SK-N-SH (cell line): ENCODE results near the gene SNTG2. TPM values are rescaled to one million over a fixed set of nuclear protein-coding genes. Genes with fewer than 3 reads are reported as not detected.

ENCODE experiments used
- CTCF ChIA-PET: fragments of 300-600, 350-600 bp; formaldehyde crosslinking; extraction: SDS; loops from one replicate; lab custom pipeline; 2021; lab: Yijun Ruan, JAX
- POLR2A ChIA-PET: fragments of 350-600 bp; sonication (Branson Sonifier 250); formaldehyde crosslinking; extraction: SDS; loops from one replicate; lab custom pipeline; 2020; ENCODE audit warnings: antibody characterized with exemption, inconsistent platforms; lab: Yijun Ruan, JAX
- DNase-seq: peaks from one replicate; pipeline ENCODE4 v3.0.0; 2012
- H2AFZ ChIP-seq: fragments of 200-600 bp; sonication (generic); 2 replicates; pipeline ENCODE4 v1.8.1; 2016; ENCODE audit warnings: antibody characterized with exemption, mild to moderate bottlenecking, low read depth
- H3F3A ChIP-seq: fragments of 200-600 bp; sonication (generic); replicated peaks from 2 replicates; pipeline ENCODE3; 2016; ENCODE audit warnings: antibody characterized with exemption, mild to moderate bottlenecking; ENCODE audit not compliant: insufficient read depth
- H3K27ac ChIP-seq, 2 experiments: fragments of 200-500 bp in 1 of 2; fragments of 200-600 bp in 1 of 2; sonication (Bioruptor generic) in 1 of 2; sonication (generic), shearing (Covaris generic) in 1 of 2; 2 replicates each; pipeline versions ENCODE4 v1.5.1 to v1.6.1; 2014 to 2016; ENCODE audit warnings: low read depth in 2 of 2, inconsistent platforms in 1 of 2, low read length in 1 of 2, mild to moderate bottlenecking in 1 of 2, mixed read lengths in 1 of 2
- H3K27me3 ChIP-seq: fragments of 200-600 bp; sonication (generic), shearing (Covaris generic); 2 replicates; pipeline ENCODE4 v1.6.1; 2016; ENCODE audit warnings: mixed run types; ENCODE audit not compliant: insufficient read depth
- H3K36me3 ChIP-seq, 2 experiments: fragments of 200-500 bp in 1 of 2; fragments of 200-600 bp in 1 of 2; sonication (Bioruptor generic) in 1 of 2; sonication (generic) in 1 of 2; replicated peaks in 1 of 2; 2 replicates each; pipeline versions ENCODE3 to v1.5.1; 2014 to 2016; ENCODE audit warnings: low read length in 1 of 2, mild to moderate bottlenecking in 1 of 2; ENCODE audit not compliant: insufficient read depth in 2 of 2, control insufficient read depth in 1 of 2
- H3K4me1 ChIP-seq, 2 experiments: fragments of 200-500 bp in 1 of 2; fragments of 200-600 bp in 1 of 2; sonication (Bioruptor generic) in 1 of 2; sonication (generic), shearing (Covaris generic) in 1 of 2; 2 replicates each; pipeline versions ENCODE4 v1.5.1 to v1.6.1; 2014 to 2016; ENCODE audit warnings: low read depth in 1 of 2, low read length in 1 of 2, mixed run types in 1 of 2; ENCODE audit not compliant: insufficient read depth in 2 of 2, control insufficient read depth in 1 of 2
- H3K4me2 ChIP-seq: fragments of 200-600 bp; sonication (generic), shearing (Covaris generic); 2 replicates; pipeline ENCODE4 v1.6.1; 2017; ENCODE audit warnings: mixed run types
- H3K4me3 ChIP-seq, 2 experiments: fragments of 200-500 bp in 1 of 2; fragments of 200-600 bp in 1 of 2; sonication (Bioruptor generic) in 1 of 2; sonication (generic), shearing (Covaris generic) in 1 of 2; 2 replicates each; pipeline versions ENCODE4 v1.5.1 to v1.8.1; 2014 to 2016; ENCODE audit warnings: low read depth in 2 of 2, inconsistent platforms in 1 of 2, low read length in 1 of 2, mild to moderate bottlenecking in 1 of 2, mixed read lengths in 1 of 2, moderate library complexity in 1 of 2
- H3K79me2 ChIP-seq: fragments of 200-600 bp; sonication (generic); 2 replicates; pipeline ENCODE4 v1.8.1; 2017; ENCODE audit warnings: mild to moderate bottlenecking; ENCODE audit not compliant: insufficient read depth
- H3K9ac ChIP-seq: fragments of 200-600 bp; sonication (generic); 2 replicates; pipeline ENCODE4 v1.6.1; 2017; ENCODE audit warnings: mixed run types
- H3K9me2 ChIP-seq: fragments of 200-600 bp; sonication (generic); 2 replicates; pipeline ENCODE4 v1.6.1; 2017; ENCODE audit warnings: mixed run types
- H3K9me3 ChIP-seq: fragments of 200-600 bp; sonication (generic); 2 replicates; pipeline ENCODE4 v1.6.1; 2017; ENCODE audit warnings: mixed run types, mild to moderate bottlenecking, moderate library complexity
- H4K20me1 ChIP-seq: fragments of 200-600 bp; sonication (generic); 2 replicates; pipeline ENCODE4 v1.6.1; 2017; ENCODE audit warnings: mild to moderate bottlenecking, mixed run types; ENCODE audit not compliant: insufficient read depth
- CHD2 ChIP-seq: fragments of 150-350 bp; IDR thresholded peaks from 2 replicates; pipeline ENCODE4 v1.6.1; 2018; ENCODE audit warnings: low read length; ENCODE audit not compliant: partially characterized antibody
- ELF1 ChIP-seq: IDR thresholded peaks from 2 replicates; pipeline ENCODE4 v1.4.0; 2012
- EP300 ChIP-seq, 2 experiments: IDR thresholded peaks; 2 replicates each; pipeline versions ENCODE4 v1.4.0 to v1.6.1; 2012; ENCODE audit warnings: borderline replicate concordance in 1 of 2, low read depth in 1 of 2, low read length in 1 of 2
- EZH2phosphoT487 ChIP-seq: fragments of 200-600 bp; sonication (generic); IDR thresholded peaks from 2 replicates; pipeline ENCODE4 v1.6.1; 2017; ENCODE audit warnings: low read depth, mixed run types, mild to moderate bottlenecking, antibody characterized with exemption, moderate library complexity, borderline replicate concordance
- FOSL2 ChIP-seq: IDR thresholded peaks from 2 replicates; pipeline ENCODE4 v1.4.0; 2012; ENCODE audit warnings: low read depth, mild to moderate bottlenecking, moderate library complexity, borderline replicate concordance
- GABPA ChIP-seq: IDR thresholded peaks from 2 replicates; pipeline ENCODE4 v1.4.0; 2012; ENCODE audit warnings: low read depth, mild to moderate bottlenecking
- IRF3 ChIP-seq: fragments of 150-350 bp; IDR thresholded peaks from 2 replicates; pipeline ENCODE4 v1.6.1; 2016; ENCODE audit warnings: mild to moderate bottlenecking, low read depth, low read length
- JUND ChIP-seq: IDR thresholded peaks from 2 replicates; pipeline ENCODE4 v1.4.0; 2012
- MEF2A ChIP-seq: IDR thresholded peaks from 2 replicates; pipeline ENCODE4 v1.4.0; 2012; ENCODE audit warnings: low read depth, borderline replicate concordance
- MXI1 ChIP-seq: IDR thresholded peaks from 2 replicates; pipeline ENCODE4 v1.6.1; 2012; ENCODE audit warnings: mild to moderate bottlenecking, low read depth, low read length, improper control_type of control experiment
- NFIC ChIP-seq: IDR thresholded peaks from 2 replicates; pipeline ENCODE4 v1.4.0; 2012; ENCODE audit warnings: borderline replicate concordance
- NRF1 ChIP-seq: IDR thresholded peaks from 2 replicates; pipeline ENCODE4 v1.6.1; 2012; ENCODE audit warnings: low read depth, mild to moderate bottlenecking, low read length
- RAD21 ChIP-seq: IDR thresholded peaks from 2 replicates; pipeline ENCODE4 v1.6.1; 2012; ENCODE audit warnings: mild to moderate bottlenecking, low read length
- RCOR1 ChIP-seq: fragments of 150-350 bp; IDR thresholded peaks from 2 replicates; pipeline ENCODE4 v1.6.1; 2017; ENCODE audit warnings: antibody characterized with exemption, low read length
- RXRA ChIP-seq: IDR thresholded peaks from 2 replicates; pipeline ENCODE4 v1.4.0; 2012; ENCODE audit warnings: low read depth, mild to moderate bottlenecking, borderline replicate concordance
- SIN3A ChIP-seq: IDR thresholded peaks from 2 replicates; pipeline ENCODE4 v1.6.1; 2012; ENCODE audit warnings: low read depth, mild to moderate bottlenecking, low read length, moderate library complexity, borderline replicate concordance
- SMC3 ChIP-seq: IDR thresholded peaks from 2 replicates; pipeline ENCODE4 v1.6.1; 2012; ENCODE audit warnings: low read depth, low read length, improper control_type of control experiment
- TAF1 ChIP-seq: IDR thresholded peaks from 2 replicates; pipeline ENCODE4 v1.6.1; 2012; ENCODE audit warnings: low read depth, mild to moderate bottlenecking, low read length, moderate library complexity, borderline replicate concordance
- TCF12 ChIP-seq: IDR thresholded peaks from 2 replicates; pipeline ENCODE4 v1.4.0; 2012
- TEAD4 ChIP-seq: IDR thresholded peaks from 2 replicates; pipeline ENCODE4 v1.4.0; 2012; ENCODE audit warnings: mild to moderate bottlenecking, borderline replicate concordance; ENCODE audit not compliant: insufficient read depth
- YY1 ChIP-seq: IDR thresholded peaks from 2 replicates; pipeline ENCODE4 v1.4.0; 2012; ENCODE audit warnings: low read depth, mild to moderate bottlenecking
- WGBS: methylation state at CpG from one replicate; pipeline ENCODE4 v1.1.6; 2017; ENCODE audit warnings: low lambda C conversion rate; 5-methylcytosine and 5-hydroxymethylcytosine counted together
- polyA plus RNA-seq, 3 experiments: library from polyadenylated mRNA; depleted of rRNA; stranded (reverse); fragments of >200 nt; gene quantifications; 2 replicates each; pipeline ENCODE4 v1.2.3, GENCODE V29; 2012
- TF ChIP-seq, protein P1 (sequence below): IDR thresholded peaks from 2 replicates; pipeline ENCODE4 v1.4.0; 2012; ENCODE audit warnings: low read depth
- TF ChIP-seq, protein P2 (sequence below): fragments of 200-600 bp; sonication (generic); IDR thresholded peaks from 2 replicates; pipeline ENCODE4 v1.6.1; 2017; ENCODE audit warnings: antibody characterized with exemption, mild to moderate bottlenecking, moderate library complexity

The SNTG2 gene
- polyA plus RNA-seq, 1 of the 3 experiments (the other 2 are of a cell fraction), result not detected

DNA sequence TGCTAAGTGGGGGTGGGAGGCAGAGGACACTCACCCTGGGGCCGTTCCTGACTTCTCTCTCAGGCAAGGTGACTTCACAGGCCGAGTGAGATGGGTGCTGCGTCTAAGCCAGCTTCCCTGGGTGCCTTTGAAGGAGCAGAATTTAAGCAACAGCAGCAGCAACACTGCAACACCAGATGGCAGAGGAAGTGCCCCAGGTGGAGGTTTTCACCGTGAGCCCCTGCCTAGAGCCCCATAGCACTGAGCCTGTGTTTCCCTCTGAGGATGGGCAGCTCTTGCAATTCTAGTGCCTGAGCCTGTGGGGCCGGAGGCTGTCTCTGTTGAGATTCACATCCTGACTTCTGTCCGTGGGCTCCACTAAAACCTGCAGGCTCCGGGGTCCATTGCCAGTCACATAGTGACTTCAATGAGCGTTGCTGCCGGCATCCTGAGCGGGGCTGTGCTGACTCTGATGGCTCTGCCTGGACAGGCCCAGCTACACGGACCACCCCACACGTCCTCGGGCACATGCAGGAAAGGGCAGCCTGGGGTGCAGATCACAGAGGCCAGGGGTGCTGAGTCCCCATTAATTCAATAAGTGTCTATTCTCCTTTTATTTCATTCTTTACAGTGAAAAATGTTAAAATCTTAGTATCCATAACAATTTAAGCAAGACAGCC lies 218.8 kb downstream of the SNTG2 start:
- Histone ChIP-seq H3K36me3 (no peaks in the 10 kb centered on the region), H3K9me2 (no peaks in the 10 kb centered on the region), H3K27me3 (no peaks in the 10 kb centered on the region), H3K79me2 (no peaks in the 10 kb centered on the region), H3K4me2 (no peak overlapping the region), H3K4me1 (no peaks in the 10 kb centered on the region; a peak in 1 of 4 replicates), H3K9me3 (no peaks in the 10 kb centered on the region), H2AFZ (no peak overlapping the region), H3K4me3 (no peak overlapping the region), H3K9ac (no peak overlapping the region), H4K20me1 (no peaks in the 10 kb centered on the region), H3K27ac (no peak overlapping the region), H3F3A (no peaks in the 10 kb centered on the region)
- POLR2A ChIA-PET, result no interaction called here
- CTCF ChIA-PET, result interaction anchor here (0.6 to 0.7 kb wide), 2 partner anchors 29 to 86 kb away, joined by 3 read pairs; no protein-coding TSS in a partner anchor
- 25% methylated on average over 8 of the region's 13 CpGs for WGBS
- no peak for TF ChIP-seq MEF2A
- TF ChIP-seq, protein P1, sequence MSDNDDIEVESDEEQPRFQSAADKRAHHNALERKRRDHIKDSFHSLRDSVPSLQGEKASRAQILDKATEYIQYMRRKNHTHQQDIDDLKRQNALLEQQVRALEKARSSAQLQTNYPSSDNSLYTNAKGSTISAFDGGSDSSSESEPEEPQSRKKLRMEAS, result no peak
- TF ChIP-seq IRF3, result no peak
- no peak for TF ChIP-seq RCOR1
- TF ChIP-seq TEAD4, result no peak
- TF ChIP-seq FOSL2, result no peak
- no peak for TF ChIP-seq NRF1
- TF ChIP-seq SIN3A, result no peak
- no peak for TF ChIP-seq YY1
- no peak for DNase-seq

- Histone ChIP-seq H3K4me3 (no peak overlapping the region), H3K9me2 (no peaks in the 10 kb centered on the region), H3K36me3 (no peaks in the 10 kb centered on the region), H3F3A (no peaks in the 10 kb centered on the region), H3K9ac (no peak overlapping the region), H3K27ac (no peak overlapping the region), H3K4me2 (no peak overlapping the region), H2AFZ (no peak overlapping the region), H3K4me1 (no peaks in the 10 kb centered on the region; a peak in 1 of 4 replicates), H4K20me1 (no peaks in the 10 kb centered on the region), H3K27me3 (no peaks in the 10 kb centered on the region), H3K9me3 (no peaks in the 10 kb centered on the region), H3K79me2 (no peaks in the 10 kb centered on the region)
- WGBS, result 56% methylated on average over 15 of the region's 15 CpGs
- ChIA-PET POLR2A (no interaction called here), CTCF (no interaction called here)
- no peak for DNase-seq
- TF ChIP-seq JUND (no peak), NFIC (no peak), TCF12 (no peak), MXI1 (no peak), TEAD4 (no peak), TAF1 (no peak), RAD21 (no peak), EP300 (IDR thresholded peaks at IDR 0.05; ENCODE audit: borderline replicate concordance in 1 of 2, low read depth in 1 of 2, low read length in 1 of 2) (no peak), GABPA (no peak), ELF1 (no peak), FOSL2 (no peak), CHD2 (no peak), SMC3 (no peak), RXRA (no peak), SIN3A (no peak), RCOR1 (no peak), EZH2phosphoT487 (no peak)
- TF ChIP-seq, protein P2, sequence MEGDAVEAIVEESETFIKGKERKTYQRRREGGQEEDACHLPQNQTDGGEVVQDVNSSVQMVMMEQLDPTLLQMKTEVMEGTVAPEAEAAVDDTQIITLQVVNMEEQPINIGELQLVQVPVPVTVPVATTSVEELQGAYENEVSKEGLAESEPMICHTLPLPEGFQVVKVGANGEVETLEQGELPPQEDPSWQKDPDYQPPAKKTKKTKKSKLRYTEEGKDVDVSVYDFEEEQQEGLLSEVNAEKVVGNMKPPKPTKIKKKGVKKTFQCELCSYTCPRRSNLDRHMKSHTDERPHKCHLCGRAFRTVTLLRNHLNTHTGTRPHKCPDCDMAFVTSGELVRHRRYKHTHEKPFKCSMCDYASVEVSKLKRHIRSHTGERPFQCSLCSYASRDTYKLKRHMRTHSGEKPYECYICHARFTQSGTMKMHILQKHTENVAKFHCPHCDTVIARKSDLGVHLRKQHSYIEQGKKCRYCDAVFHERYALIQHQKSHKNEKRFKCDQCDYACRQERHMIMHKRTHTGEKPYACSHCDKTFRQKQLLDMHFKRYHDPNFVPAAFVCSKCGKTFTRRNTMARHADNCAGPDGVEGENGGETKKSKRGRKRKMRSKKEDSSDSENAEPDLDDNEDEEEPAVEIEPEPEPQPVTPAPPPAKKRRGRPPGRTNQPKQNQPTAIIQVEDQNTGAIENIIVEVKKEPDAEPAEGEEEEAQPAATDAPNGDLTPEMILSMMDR, result no peak
Observed at GRCh38 chr2:1170241-1170640, 219.6 kb downstream of the SNTG2 start.
